HL-60/S4 treated with phorbol 12-myristate 13-acetate at 8.2 ng/mL for 4 days and 3 days (cell line): ENCODE results near the gene ERG28.

ENCODE experiments used
- in situ Hi-C: fragments of 300-500 bp; cut with MboI; formaldehyde crosslinking; loops from 2 replicates; pipeline ENCODE4 v1.15.0; 2022; ENCODE audit warnings: low sequenced_read_pairs

ERG28 gene

GRCh38 chr14:75661499-75661814, 781 bp upstream of the ERG28 start:
- in situ Hi-C loops: no loop called here

GRCh38 chr14:75660238-75660629, 442 bp downstream of the ERG28 start:
- in situ Hi-C loops: no loop called here

GRCh38 chr14:75658957-75659356, 1.7 kb downstream of the ERG28 start:
- in situ Hi-C loops: no loop called here

- in situ Hi-C loops: no loop called here
Observed at GRCh38 chr14:75657331-75657730, 3.3 kb downstream of the ERG28 start.

GRCh38 chr14:75655235-75655634, 5.4 kb downstream of the ERG28 start:
- in situ Hi-C loops: no loop called here

- in situ Hi-C loops: no loop called here
Observed at GRCh38 chr14:75654127-75654732, 6.4 kb downstream of the ERG28 start.

- in situ Hi-C loops: no loop called here
Observed at GRCh38 chr14:75653563-75653962, 7.1 kb downstream of the ERG28 start.

- in situ Hi-C loops: no loop called here
Observed at GRCh38 chr14:75650253-75651058, 10.2 kb downstream of the ERG28 start.

GRCh38 chr14:75649773-75650172, 10.9 kb downstream of the ERG28 start:
- in situ Hi-C loops: no loop called here

GRCh38 chr14:75649337-75649736, 11.3 kb downstream of the ERG28 start:
- in situ Hi-C loops: no loop called here

GRCh38 chr14:75648066-75648838, 12.4 kb downstream of the ERG28 start:
- in situ Hi-C loops: no loop called here

GRCh38 chr14:75647640-75648039, 13.0 kb downstream of the ERG28 start:
- in situ Hi-C loops: no loop called here

GRCh38 chr14:75646762-75647161, 13.9 kb downstream of the ERG28 start:
- in situ Hi-C loops: no loop called here

GRCh38 chr14:75645056-75645455, 15.6 kb downstream of the ERG28 start:
- in situ Hi-C loops: no loop called here

- in situ Hi-C loops: no loop called here
Observed at GRCh38 chr14:75643985-75644384, 16.7 kb downstream of the ERG28 start.

GRCh38 chr14:75640876-75641275, 19.8 kb downstream of the ERG28 start:
- in situ Hi-C loops: no loop called here

- in situ Hi-C loops: no loop called here
Observed at GRCh38 chr14:75636100-75636692, 24.5 kb downstream of the ERG28 start.

GRCh38 chr14:75634848-75635247, 25.8 kb downstream of the ERG28 start:
- in situ Hi-C loops: no loop called here

GRCh38 chr14:75631453-75631831, 29.2 kb downstream of the ERG28 start:
- in situ Hi-C loops: no loop called here

- in situ Hi-C loops: no loop called here
Observed at GRCh38 chr14:75630695-75631452, 29.8 kb downstream of the ERG28 start.

GRCh38 chr14:75628816-75629215, 31.9 kb downstream of the ERG28 start:
- in situ Hi-C loops: no loop called here
